ENCODE data around the gene ARHGAP22. TPM values are rescaled to one million over a fixed set of nuclear protein-coding genes. Genes with fewer than 3 reads are reported as not detected.

The ARHGAP22 gene
- total RNA-seq, 1 experiment from 2014 or later: 9.9 TPM

GRCh38 chr10:48651839-48652238 is 47.0 kb upstream of the ARHGAP22 start:
- no peaks in the 10 kb centered on the region for H3K9me2 ChIP-seq (ENCODE audit: insufficient read depth)
- H3K27ac ChIP-seq (ENCODE audit: low read depth, low read length): no peak overlapping the region
- CTCF ChIA-PET: no interaction called here
- H2AFZ ChIP-seq (ENCODE audit: low read depth, low read length, poor library complexity, severe bottlenecking): no peak overlapping the region
- H3K27me3 ChIP-seq (ENCODE audit: insufficient read depth, low read length): no peaks in the 10 kb centered on the region
- H3K36me3 ChIP-seq (ENCODE audit: control insufficient read depth in 1 of 2, insufficient read depth in 2 of 2, low read length in 2 of 2): no peaks in the 10 kb centered on the region
- no peak overlapping the region for H3K4me2 ChIP-seq (ENCODE audit: low read length)
- BruUV-seq (replicated peaks): no TSS peak
- H3K9ac ChIP-seq (ENCODE audit: low read length): no peak overlapping the region
- ATAC-seq (no peak), DNase-seq (ENCODE audit: low read depth, low spot score) (no peak)
- no peaks in the 10 kb centered on the region for H3K9me3 ChIP-seq (ENCODE audit: control insufficient read depth in 1 of 2, insufficient read depth in 1 of 2, low read depth in 1 of 2, low read length in 2 of 2)
- no peaks in the 10 kb centered on the region for H4K20me1 ChIP-seq (ENCODE audit: insufficient read depth)
- H3K4me1 ChIP-seq (ENCODE audit: control insufficient read depth in 1 of 2, insufficient read depth in 2 of 2, low read length in 2 of 2): peaks cover 0 to 17% of the 10 kb centered on the region in 2 experiments; a peak in 2 of 4 replicates
- H3K4me3 ChIP-seq (replicated peaks in 1 of 2; ENCODE audit: low read depth in 1 of 2, low read length in 2 of 2): no peak overlapping the region
- POLR2A ChIA-PET: no interaction called here
- intact Hi-C loops (cut with micrococcal nuclease): loop anchor here (10.0 kb wide), 2 partner anchors 47 to 763 kb away; partner anchors contain the start of gene ARHGAP22
- TF ChIP-seq ZFX (IDR thresholded peaks at IDR 0.05) (no peak), ATF3 (IDR thresholded peaks at IDR 0.05) (no peak), JUND (IDR thresholded peaks at IDR 0.05) (no peak), CBX3 (IDR thresholded peaks at IDR 0.05; ENCODE audit: low read depth) (no peak), FOSL1 (IDR thresholded peaks at IDR 0.05; ENCODE audit: low read depth) (no peak)
- H3K79me2 ChIP-seq (ENCODE audit: insufficient read depth, low read length): no peaks in the 10 kb centered on the region
- RAD21 ChIA-PET (ENCODE audit: low non-redundant PET in 1 of 2, low total read pairs in 2 of 2, uncharacterized antibody in 2 of 2, unreplicated experiment in 2 of 2): no interaction called here

GRCh38 chr10:48651293-48651692 is 46.4 kb upstream of the ARHGAP22 start:
- no peak overlapping the region for H3K9ac ChIP-seq (ENCODE audit: low read length)
- intact Hi-C loops (cut with micrococcal nuclease): loop anchor here (10.0 kb wide), 2 partner anchors 46 to 764 kb away; partner anchors contain the start of gene ARHGAP22
- H3K4me2 ChIP-seq (ENCODE audit: low read length): no peak overlapping the region
- BruUV-seq (replicated peaks): no TSS peak
- no peaks in the 10 kb centered on the region for H4K20me1 ChIP-seq (ENCODE audit: insufficient read depth)
- no peak overlapping the region for H3K27ac ChIP-seq (ENCODE audit: low read depth, low read length)
- POLR2A ChIA-PET: no interaction called here
- RAD21 ChIA-PET (ENCODE audit: low non-redundant PET in 1 of 2, low total read pairs in 2 of 2, uncharacterized antibody in 2 of 2, unreplicated experiment in 2 of 2): no interaction called here
- peaks cover 0 to 11% of the 10 kb centered on the region in 2 experiments; a peak in 1 of 4 replicates for H3K4me1 ChIP-seq (ENCODE audit: control insufficient read depth in 1 of 2, insufficient read depth in 2 of 2, low read length in 2 of 2)
- CTCF ChIA-PET: no interaction called here
- ATAC-seq (no peak), DNase-seq (ENCODE audit: low read depth, low spot score) (no peak)
- H3K4me3 ChIP-seq (replicated peaks in 1 of 2; ENCODE audit: low read depth in 1 of 2, low read length in 2 of 2): no peak overlapping the region
- H3K79me2 ChIP-seq (ENCODE audit: insufficient read depth, low read length): no peaks in the 10 kb centered on the region
- no peaks in the 10 kb centered on the region for H3K36me3 ChIP-seq (ENCODE audit: control insufficient read depth in 1 of 2, insufficient read depth in 2 of 2, low read length in 2 of 2)
- no peaks in the 10 kb centered on the region for H3K9me3 ChIP-seq (ENCODE audit: control insufficient read depth in 1 of 2, insufficient read depth in 1 of 2, low read depth in 1 of 2, low read length in 2 of 2)
- H2AFZ ChIP-seq (ENCODE audit: low read depth, low read length, poor library complexity, severe bottlenecking): no peak overlapping the region
- no peaks in the 10 kb centered on the region for H3K9me2 ChIP-seq (ENCODE audit: insufficient read depth)
- H3K27me3 ChIP-seq (ENCODE audit: insufficient read depth, low read length): no peaks in the 10 kb centered on the region
- no peak for TF ChIP-seq JUND (IDR thresholded peaks at IDR 0.05)
- no peak for TF ChIP-seq POLR2A (IDR thresholded peaks at IDR 0.05; ENCODE audit: borderline replicate concordance, extremely low read depth, insufficient read depth, insufficient read length)
- no peak for TF ChIP-seq CTCF (IDR thresholded peaks at IDR 0.05 in 2 of 3, conservative IDR thresholded peaks at IDR 0.05 in 1 of 3; ENCODE audit: borderline replicate concordance in 1 of 3, insufficient read depth in 1 of 3, low read depth in 2 of 3, low read length in 2 of 3)
- TF ChIP-seq SRF (IDR thresholded peaks at IDR 0.05; ENCODE audit: low read depth): no peak
- no peak for TF ChIP-seq RAD21 (IDR thresholded peaks at IDR 0.05; ENCODE audit: low read depth)
- no peak for TF ChIP-seq ATF3 (IDR thresholded peaks at IDR 0.05)
- no peak for TF ChIP-seq ZNF274 (IDR thresholded peaks at IDR 0.05; ENCODE audit: low read depth, low read length)
- no peak for TF ChIP-seq ZFX (IDR thresholded peaks at IDR 0.05)
- no peak for TF ChIP-seq MAX (IDR thresholded peaks at IDR 0.05)
- no peak for TF ChIP-seq REST (IDR thresholded peaks at IDR 0.05; ENCODE audit: low read depth)
- no peak for TF ChIP-seq EZH2phosphoT487 (IDR thresholded peaks at IDR 0.05; ENCODE audit: borderline replicate concordance)
- no peak for TF ChIP-seq YY1 (IDR thresholded peaks at IDR 0.05; ENCODE audit: extremely low read depth, insufficient replicate concordance, low read depth, low read length)
- no peak for TF ChIP-seq ELF1 (IDR thresholded peaks at IDR 0.05; ENCODE audit: borderline replicate concordance, low read depth)

Data from HCT116 (cell line).